ENCODE results near the gene NR1H3.

The NR1H3 gene

DNA sequence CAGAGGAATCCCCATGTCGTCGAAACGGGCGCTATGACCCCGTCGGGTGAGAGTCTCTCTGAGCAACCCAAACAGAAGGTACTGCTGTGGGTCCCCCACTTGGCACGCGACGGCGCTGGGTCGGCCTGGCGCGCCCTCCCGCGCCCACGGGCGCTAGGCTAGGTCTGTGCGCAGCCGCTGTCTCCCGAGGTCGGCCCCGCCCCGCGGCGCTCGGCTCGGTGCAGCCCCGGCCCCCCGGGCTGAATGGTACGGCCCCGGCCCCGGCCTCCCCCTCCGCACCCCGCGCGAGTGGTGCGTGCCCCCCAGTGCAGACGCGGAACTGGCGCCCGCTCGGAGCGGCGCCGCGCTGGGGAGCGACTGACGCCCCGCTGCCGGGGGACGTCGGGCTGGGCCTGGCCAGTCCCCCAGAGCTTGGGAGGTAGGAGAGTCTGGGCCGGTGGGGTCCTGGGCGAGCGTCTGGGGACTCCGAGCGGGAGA is 12.1 kb downstream of the NR1H3 start, which contains the start of gene MADD:
MADD (plus strand) TSS at position 305 of the 477 bp plus-strand sequence.
- TF ChIP-seq CTCF (conservative IDR thresholded peaks at IDR 0.05; ENCODE audit: low read depth, low read length) = no peak
- Histone ChIP-seq H3K4me3 (IDR thresholded peaks at IDR 0.05; ENCODE audit: insufficient read depth, low read depth, low read length) (no peak within 1 kb of the TSS), H3K27me3 (ENCODE audit: insufficient read depth, low read depth) (no peaks in the 10 kb centered on the region), H4K20me1 (ENCODE audit: insufficient read depth) (no peaks in the 10 kb centered on the region), H3K4me1 (ENCODE audit: low read depth, poor library complexity, severe bottlenecking) (peaks cover 42% of the 10 kb centered on the region), H3K27ac (peak within 1 kb of the TSS; percentile 55; the same call in 1 of the 2 replicates), H3K9ac (peak within 1 kb of the TSS; percentile 61; the same call in 1 of the 2 replicates), H3K4me2 (peak within 1 kb of the TSS; percentile 69), H3K79me2 (ENCODE audit: insufficient read depth, low read depth) (peaks cover 30% of the 10 kb centered on the region), H2AFZ (ENCODE audit: low read depth) (peak within 1 kb of the TSS; percentile 83), H3K36me3 (ENCODE audit: insufficient read depth) (no peaks in the 10 kb centered on the region)

DNA sequence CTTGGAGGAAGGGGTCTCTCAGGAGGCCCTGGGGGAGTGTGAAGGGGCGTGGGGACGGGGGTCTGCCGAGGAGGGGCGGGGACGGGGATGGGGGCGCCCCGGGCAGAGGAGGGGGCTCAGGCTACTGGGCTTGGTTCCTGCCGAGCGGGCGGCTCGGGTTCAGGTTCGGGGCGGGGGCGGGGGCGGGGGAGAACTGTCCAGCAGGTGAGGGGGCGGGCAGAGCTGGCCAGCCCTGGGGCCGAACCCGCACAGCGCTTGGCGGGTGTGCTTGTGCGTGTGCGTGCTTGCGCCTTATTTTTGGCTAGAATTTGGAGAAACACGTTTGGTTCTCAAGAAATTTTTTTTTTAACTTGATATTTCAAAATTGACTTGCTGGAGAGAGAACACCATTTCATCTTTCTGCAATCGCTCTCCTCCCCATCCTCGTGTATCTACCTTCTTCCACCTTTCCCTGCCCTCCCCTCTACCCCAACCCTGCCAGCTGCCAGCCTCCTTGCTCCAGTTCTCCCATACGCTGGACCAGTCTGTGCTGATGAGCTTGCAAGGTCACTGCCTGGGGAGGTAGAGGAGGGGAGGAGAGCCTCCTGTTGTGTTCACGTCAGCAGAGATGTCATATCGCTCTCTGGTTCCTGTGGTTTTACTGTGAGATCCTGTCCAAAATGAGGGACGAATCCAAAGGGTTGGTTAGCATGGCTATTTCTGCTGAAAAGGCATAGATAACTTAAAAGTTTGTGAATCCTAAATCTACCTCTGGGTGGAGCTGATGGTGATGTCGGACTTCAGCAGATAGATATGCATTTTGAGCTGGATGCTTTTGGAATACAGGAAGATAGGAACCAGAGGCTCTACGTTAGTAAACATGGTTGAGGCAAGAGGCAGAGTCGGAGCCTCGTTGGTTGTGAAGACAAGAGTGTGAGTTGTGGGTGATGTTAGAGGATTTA is 12.8 kb downstream of the NR1H3 start:
- H3K79me2 ChIP-seq (ENCODE audit: insufficient read depth, low read depth) = peaks cover 30% of the 10 kb centered on the region

GRCh38 chr11:47271328-47271727 is 13.5 kb downstream of the NR1H3 start:
- Histone ChIP-seq H3K27ac (no peak overlapping the region), H3K4me2 (peak overlapping the region; percentile 68), H3K4me1 (ENCODE audit: low read depth, poor library complexity, severe bottlenecking) (peaks cover 42% of the 10 kb centered on the region), H2AFZ (ENCODE audit: low read depth) (no peak overlapping the region), H4K20me1 (ENCODE audit: insufficient read depth) (no peaks in the 10 kb centered on the region), H3K79me2 (ENCODE audit: insufficient read depth, low read depth) (peaks cover 30% of the 10 kb centered on the region), H3K36me3 (ENCODE audit: insufficient read depth) (no peaks in the 10 kb centered on the region), H3K27me3 (ENCODE audit: insufficient read depth, low read depth) (no peaks in the 10 kb centered on the region), H3K4me3 (IDR thresholded peaks at IDR 0.05; ENCODE audit: insufficient read depth, low read depth, low read length) (no peak overlapping the region), H3K9ac (no peak overlapping the region)
- no peak for TF ChIP-seq CTCF (conservative IDR thresholded peaks at IDR 0.05; ENCODE audit: low read depth, low read length)

More for the DNA sequence above, 12.8 kb downstream of the NR1H3 start:
- no peak for TF ChIP-seq CTCF (conservative IDR thresholded peaks at IDR 0.05; ENCODE audit: low read depth, low read length)
- peak overlapping the region; percentile 68 for H3K4me2 ChIP-seq
- H3K36me3 ChIP-seq (ENCODE audit: insufficient read depth) = no peaks in the 10 kb centered on the region
- peak overlapping the region; percentile 83; the same call in 1 of the 2 replicates for H2AFZ ChIP-seq (ENCODE audit: low read depth)
- H3K9ac ChIP-seq = peak overlapping the region; percentile 61; the same call in 1 of the 2 replicates
- no peak overlapping the region for H3K27ac ChIP-seq
- H3K4me1 ChIP-seq (ENCODE audit: low read depth, poor library complexity, severe bottlenecking) = peaks cover 42% of the 10 kb centered on the region
- no peaks in the 10 kb centered on the region for H4K20me1 ChIP-seq (ENCODE audit: insufficient read depth)
- H3K27me3 ChIP-seq (ENCODE audit: insufficient read depth, low read depth) = no peaks in the 10 kb centered on the region
- no peak overlapping the region for H3K4me3 ChIP-seq (IDR thresholded peaks at IDR 0.05; ENCODE audit: insufficient read depth, low read depth, low read length)

DNA sequence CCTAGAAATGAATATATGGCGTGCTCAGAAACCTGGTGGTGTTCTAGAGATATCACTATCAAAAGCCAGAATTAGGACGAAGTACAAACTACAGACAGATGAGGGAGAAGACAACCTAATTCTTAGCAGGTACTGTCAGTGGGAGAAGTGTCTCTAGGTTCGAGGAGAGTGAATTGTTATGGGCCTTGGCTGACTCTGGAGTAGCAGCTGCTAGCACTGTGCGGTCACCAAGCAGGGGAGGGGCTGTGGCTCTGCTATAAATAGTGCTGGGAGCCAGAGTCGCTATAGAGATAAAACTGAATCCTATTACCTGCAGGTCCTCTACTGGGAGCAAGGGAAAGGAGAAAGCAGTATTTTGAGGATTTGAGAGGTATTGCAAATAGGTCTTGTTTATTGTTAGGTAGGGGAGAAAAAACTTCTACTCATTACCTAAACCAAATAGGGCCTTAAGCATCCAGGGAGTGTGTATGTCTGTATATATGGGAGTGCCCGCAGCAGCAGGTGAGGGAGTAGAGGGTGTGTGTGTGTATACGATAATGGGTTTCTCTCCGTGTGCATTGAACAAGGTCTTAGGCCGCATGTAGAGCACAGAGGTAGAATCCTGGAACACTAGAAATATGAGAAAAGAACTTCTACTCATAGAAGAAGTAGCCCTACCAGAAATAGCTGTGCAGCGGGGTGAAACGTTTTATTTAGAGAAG is 14.3 kb downstream of the NR1H3 start:
- Histone ChIP-seq H3K4me2 (peak overlapping the region; percentile 68), H3K36me3 (ENCODE audit: insufficient read depth) (no peaks in the 10 kb centered on the region), H3K9ac (no peak overlapping the region), H3K27me3 (ENCODE audit: insufficient read depth, low read depth) (no peaks in the 10 kb centered on the region), H3K27ac (no peak overlapping the region; the same call in 1 of the 2 replicates), H3K79me2 (ENCODE audit: insufficient read depth, low read depth) (peaks cover 30% of the 10 kb centered on the region), H4K20me1 (ENCODE audit: insufficient read depth) (no peaks in the 10 kb centered on the region), H2AFZ (ENCODE audit: low read depth) (no peak overlapping the region), H3K4me1 (ENCODE audit: low read depth, poor library complexity, severe bottlenecking) (peaks cover 42% of the 10 kb centered on the region), H3K4me3 (IDR thresholded peaks at IDR 0.05; ENCODE audit: insufficient read depth, low read depth, low read length) (no peak overlapping the region)
- TF ChIP-seq CTCF (conservative IDR thresholded peaks at IDR 0.05; ENCODE audit: low read depth, low read length) = no peak
